IMR-90 (cell line): Measurements from ENCODE around the gene ZCCHC24. TPM values are rescaled to one million over a fixed set of nuclear protein-coding genes. Genes with fewer than 3 reads are reported as not detected.

Experiments
- ATAC-seq: fragments of 200-7000 bp; cut with Tn5 transposase; 2 replicates; pipeline ENCODE4 v1.9.1; 2020; ENCODE audit warnings: low read depth, mild to moderate bottlenecking, moderate library complexity
- BruUV-seq: library from RNA; stranded (reverse); fragments of 400-500 nt; replicated peaks from 2 replicates; lab custom pipeline; 2021; lab: Mats Ljungman, UMichigan
- CTCF ChIA-PET: fragments of 300-600 bp; formaldehyde crosslinking; extraction: SDS; loops from one replicate; lab custom pipeline; 2021; ENCODE audit warnings: antibody characterized with exemption; lab: Yijun Ruan, JAX
- POLR2A ChIA-PET: fragments of 300-600 bp; sonication (Branson Sonifier 250); formaldehyde crosslinking; loops from one replicate; lab custom pipeline; 2022; ENCODE audit warnings: antibody characterized with exemption; ENCODE audit not compliant: unreplicated experiment; lab: Charles Lee
- DNase-seq: peaks from one replicate; pipeline ENCODE4 v3.0.0; 2013
- H2AFZ ChIP-seq: replicated peaks from 2 replicates; pipeline ENCODE3; 2013; ENCODE audit warnings: low read length, mild to moderate bottlenecking; ENCODE audit not compliant: poor library complexity
- H2AK5ac ChIP-seq: 2 replicates; pipeline ENCODE4 v1.6.1; 2013; ENCODE audit warnings: low read depth, low read length, inconsistent platforms
- H2AK9ac ChIP-seq: replicated peaks from 2 replicates; pipeline ENCODE3; 2013; ENCODE audit warnings: mild to moderate bottlenecking, low read depth, low read length, moderate library complexity; ENCODE audit not compliant: poor library complexity
- H2BK120ac ChIP-seq: 2 replicates; pipeline ENCODE4 v1.6.1; 2013; ENCODE audit warnings: low read depth, low read length, inconsistent platforms
- H2BK15ac ChIP-seq: 3 replicates; pipeline ENCODE4 v1.6.1; 2013; ENCODE audit warnings: low read depth, low read length, inconsistent platforms
- H2BK20ac ChIP-seq: 2 replicates; pipeline ENCODE4 v1.6.1; 2013; ENCODE audit warnings: low read depth, mild to moderate bottlenecking, inconsistent platforms, low read length, moderate library complexity
- H2BK5ac ChIP-seq: 2 replicates; pipeline ENCODE4 v1.6.1; 2013; ENCODE audit warnings: mild to moderate bottlenecking, low read depth, low read length, inconsistent platforms; ENCODE audit not compliant: poor library complexity, severe bottlenecking
- H3K14ac ChIP-seq: replicated peaks from 2 replicates; pipeline ENCODE4 v1.6.1; 2013; ENCODE audit warnings: low read depth, low read length, inconsistent platforms
- H3K18ac ChIP-seq: 2 replicates; pipeline ENCODE4 v1.6.1; 2013; ENCODE audit warnings: low read depth, low read length, control low read depth
- H3K23ac ChIP-seq: 2 replicates; pipeline ENCODE4 v1.6.1; 2013; ENCODE audit warnings: low read depth, low read length, inconsistent platforms
- H3K27ac ChIP-seq: 2 replicates; pipeline ENCODE4 v1.5.1; 2013; ENCODE audit warnings: mild to moderate bottlenecking, control low read depth, low read length; ENCODE audit not compliant: insufficient read depth
- H3K27me3 ChIP-seq: 2 replicates; pipeline ENCODE4 v1.6.1; 2013; ENCODE audit warnings: low read length; ENCODE audit not compliant: control insufficient read depth, insufficient read depth
- H3K36me3 ChIP-seq: 2 replicates; pipeline ENCODE4 v1.6.1; 2013; ENCODE audit warnings: low read length, mixed read lengths; ENCODE audit not compliant: control insufficient read depth, insufficient read depth
- H3K4ac ChIP-seq: 2 replicates; pipeline ENCODE4 v1.6.1; 2013; ENCODE audit warnings: low read depth, low read length, inconsistent platforms
- H3K4me1 ChIP-seq: 2 replicates; pipeline ENCODE4 v1.6.1; 2013; ENCODE audit warnings: low read length, mixed read lengths; ENCODE audit not compliant: control insufficient read depth, insufficient read depth
- H3K4me2 ChIP-seq: 2 replicates; pipeline ENCODE4 v1.6.1; 2013; ENCODE audit warnings: low read depth, mild to moderate bottlenecking, control low read depth, low read length, moderate library complexity
- H3K4me3 ChIP-seq: 2 replicates; pipeline ENCODE4 v1.5.1; 2013; ENCODE audit warnings: low read depth, mild to moderate bottlenecking, control low read depth, low read length, moderate library complexity; ENCODE audit not compliant: insufficient read depth
- H3K56ac ChIP-seq: 2 replicates; pipeline ENCODE4 v1.6.1; 2013; ENCODE audit warnings: low read length, inconsistent platforms; ENCODE audit not compliant: insufficient read depth; ENCODE audit errors: extremely low read depth
- H3K79me1 ChIP-seq, 2 experiments: 2 replicates each; pipeline ENCODE4 v1.6.1; 2013; ENCODE audit warnings: low read length in 2 of 2, inconsistent platforms in 1 of 2, low read depth in 1 of 2
- H3K9ac ChIP-seq: 2 replicates; pipeline ENCODE4 v1.6.1; 2013; ENCODE audit warnings: low read depth, low read length, control low read depth
- H3K9me1 ChIP-seq: 2 replicates; pipeline ENCODE4 v1.6.1; 2013; ENCODE audit warnings: low read length, inconsistent platforms; ENCODE audit not compliant: insufficient read depth
- H3K9me3 ChIP-seq: 2 replicates; pipeline ENCODE4 v1.6.1; 2013; ENCODE audit warnings: low read length; ENCODE audit not compliant: control insufficient read depth, insufficient read depth
- H4K20me1 ChIP-seq: 2 replicates; pipeline ENCODE4 v1.6.1; 2013; ENCODE audit warnings: low read length, inconsistent platforms; ENCODE audit not compliant: insufficient read depth
- H4K5ac ChIP-seq: 2 replicates; pipeline ENCODE4 v1.6.1; 2013; ENCODE audit warnings: mild to moderate bottlenecking, low read depth, low read length, control low read depth
- H4K8ac ChIP-seq, 2 experiments: 2 replicates each; pipeline ENCODE4 v1.6.1; 2013; ENCODE audit warnings: low read depth in 2 of 2, low read length in 2 of 2, control low read depth in 1 of 2, inconsistent platforms in 1 of 2
- H4K91ac ChIP-seq: 2 replicates; pipeline ENCODE4 v1.6.1; 2013; ENCODE audit warnings: low read depth, low read length, inconsistent platforms; ENCODE audit not compliant: insufficient read depth
- BHLHE40 ChIP-seq: fragments of 150-350 bp; IDR thresholded peaks from 2 replicates; pipeline ENCODE4 v1.6.1; 2016; ENCODE audit warnings: mild to moderate bottlenecking, low read depth, low read length
- CEBPB ChIP-seq: IDR thresholded peaks from 2 replicates; pipeline ENCODE4 v1.6.1; 2012; ENCODE audit warnings: low read depth, low read length, improper control_type of control experiment
- CHD1 ChIP-seq: IDR thresholded peaks from 2 replicates; pipeline ENCODE4 v1.6.1; 2012; ENCODE audit warnings: low read depth, low read length, improper control_type of control experiment
- FOS ChIP-seq: fragments of 150-350 bp; IDR thresholded peaks from 2 replicates; pipeline ENCODE4 v1.6.1; 2016; ENCODE audit warnings: low read depth, low read length
- MAFK ChIP-seq: IDR thresholded peaks from 2 replicates; pipeline ENCODE4 v1.6.1; 2012; ENCODE audit warnings: low read depth, low read length, improper control_type of control experiment
- MAZ ChIP-seq: IDR thresholded peaks from 2 replicates; pipeline ENCODE4 v1.6.1; 2012; ENCODE audit warnings: low read depth, mild to moderate bottlenecking, low read length, improper control_type of control experiment, moderate library complexity, borderline replicate concordance
- MXI1 ChIP-seq: IDR thresholded peaks from 2 replicates; pipeline ENCODE4 v1.6.1; 2012; ENCODE audit warnings: low read depth, mild to moderate bottlenecking, low read length, moderate library complexity, borderline replicate concordance
- NFE2L2 ChIP-seq: fragments of 150-350 bp; IDR thresholded peaks from 2 replicates; pipeline ENCODE4 v1.6.1; 2016; ENCODE audit warnings: low read depth, mild to moderate bottlenecking, low read length
- POLR2A ChIP-seq: IDR thresholded peaks from 2 replicates; pipeline ENCODE4 v1.6.1; 2012; ENCODE audit warnings: mild to moderate bottlenecking, low read depth, low read length
- RAD21 ChIP-seq: IDR thresholded peaks from 2 replicates; pipeline ENCODE4 v1.6.1; 2012; ENCODE audit warnings: low read length, improper control_type of control experiment
- RCOR1 ChIP-seq: IDR thresholded peaks from 2 replicates; pipeline ENCODE4 v1.6.1; 2012; ENCODE audit warnings: mild to moderate bottlenecking, low read length, improper control_type of control experiment; ENCODE audit not compliant: insufficient replicate concordance
- RFX5 ChIP-seq: IDR thresholded peaks from 2 replicates; pipeline ENCODE4 v1.8.0; 2012; ENCODE audit warnings: low read depth, mild to moderate bottlenecking, low read length, moderate library complexity
- SMC3 ChIP-seq: fragments of 150-350 bp; IDR thresholded peaks from 2 replicates; pipeline ENCODE4 v1.6.1; 2016; ENCODE audit warnings: low read depth, mild to moderate bottlenecking, antibody characterized with exemption, low read length, moderate library complexity
- WGBS, 2 experiments: methylation state at CpG; one replicate each; pipeline versions ENCODE4 v1.1.5 to v1.1.7; 2013; ENCODE audit warnings: missing lambda C conversion rate in 2 of 2; ENCODE audit not compliant: insufficient read length in 1 of 2; ENCODE audit errors: extremely low coverage in 2 of 2; 5-methylcytosine and 5-hydroxymethylcytosine counted together
- dilution Hi-C: fragments of 300-500 bp; cut with HindIII; formaldehyde crosslinking; loops from one replicate; pipeline ENCODE4 v1.14.3; 2018; ENCODE audit warnings: low sequenced_read_pairs; ENCODE audit not compliant: unreplicated experiment
- in situ Hi-C: fragments of 300-500 bp; cut with MboI; formaldehyde crosslinking; loops from 3 replicates; pipeline ENCODE4 v1.14.3; 2019; ENCODE audit warnings: low sequenced_read_pairs, inconsistent platforms, mixed read lengths
- intact Hi-C: fragments of 100-400 bp; cut with micrococcal nuclease; formaldehyde crosslinking; loops from 2 replicates; pipeline ENCODE4 v1.10.0; 2022
- polyA plus RNA-seq, 3 experiments: library from polyadenylated mRNA; depleted of rRNA; stranded (reverse); fragments of >200 nt; gene quantifications; 2 replicates each; pipeline ENCODE4 v1.2.3, GENCODE V29; 2012; ENCODE audit warnings: low replicate concordance in 1 of 3
- total RNA-seq: library from RNA; depleted of rRNA; stranded (reverse); fragments of >200 nt; gene quantifications from 2 replicates; pipeline ENCODE4 v1.2.3, GENCODE V29; 2012
- TF ChIP-seq, protein P1 (sequence below): conservative IDR thresholded peaks from 2 replicates; pipeline ENCODE4 v1.5.1; 2012; ENCODE audit warnings: mild to moderate bottlenecking, low read depth, low read length, improper control_type of control experiment
- TF ChIP-seq, protein P2 (sequence below): fragments of 150-350 bp; IDR thresholded peaks from 2 replicates; pipeline ENCODE4 v1.6.1; 2017; ENCODE audit warnings: mild to moderate bottlenecking, antibody characterized with exemption, low read length, low read depth
- TF ChIP-seq, protein P3 (sequence below): fragments of 150-350 bp; IDR thresholded peaks from 2 replicates; pipeline ENCODE4 v1.6.1; 2016; ENCODE audit warnings: low read depth, mild to moderate bottlenecking, low read length, moderate library complexity, borderline replicate concordance

The ZCCHC24 gene
- total and polyA plus RNA-seq, 2 of the 4 experiments (the other 2 are of a cell fraction), result 15.1 to 25.9 TPM

DNA sequence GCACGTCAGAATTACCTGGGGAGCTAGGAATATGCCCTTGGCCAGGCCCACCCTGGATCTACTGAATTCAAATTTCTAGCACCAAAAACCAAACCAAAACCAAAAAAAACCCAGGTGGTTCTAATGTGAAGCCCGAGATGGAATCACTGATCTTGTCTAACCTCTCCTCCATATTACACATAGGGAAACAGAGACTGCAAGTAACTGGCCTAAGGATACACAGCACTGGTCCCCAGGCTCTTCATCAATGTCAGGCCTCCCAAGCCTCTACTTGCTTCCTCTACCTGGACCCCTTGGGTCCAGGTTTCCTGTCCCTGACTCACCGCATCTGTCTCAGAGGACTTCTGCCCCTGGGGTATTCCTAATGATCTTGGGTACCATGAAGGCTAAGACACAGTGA is 30.7 kb downstream of the ZCCHC24 start:
- Histone ChIP-seq H3K27me3 (no peaks in the 10 kb centered on the region), H2AFZ (no peak overlapping the region), H3K4me1 (peaks cover 28% of the 10 kb centered on the region), H2BK15ac (no peak overlapping the region), H3K9me1 (peaks cover 31% of the 10 kb centered on the region), H2BK120ac (no peak overlapping the region), H2AK5ac (0 out of 2 replicates have a peak overlapping the region, but pooled peaks have one; percentile 48), H3K14ac (no peak overlapping the region), H3K4me3 (no peak overlapping the region), H3K4me2 (no peak overlapping the region), H4K91ac (no peak overlapping the region), H3K36me3 (peaks cover 70% of the 10 kb centered on the region), H3K27ac (no peak overlapping the region), H2BK5ac (no peak overlapping the region), H4K5ac (no peak overlapping the region), H2AK9ac (no peak overlapping the region), H3K9me3 (no peaks in the 10 kb centered on the region), H3K4ac (no peak overlapping the region), H2BK20ac (no peak overlapping the region), H4K20me1 (peaks cover 35% of the 10 kb centered on the region), H3K79me1 (peaks cover 59 to 74% of the 10 kb centered on the region in 2 experiments), H3K18ac (no peak overlapping the region), H3K9ac (no peak overlapping the region), H3K56ac (no peak overlapping the region), H4K8ac (no peak overlapping the region), H3K23ac (no peak overlapping the region)
- in situ Hi-C loops (no loop called here), intact Hi-C loops (no loop called here), dilution Hi-C loops (no loop called here)
- TF ChIP-seq RAD21 (no peak), RFX5 (no peak), RCOR1 (no peak), SMC3 (no peak), POLR2A (no peak), MXI1 (no peak), BHLHE40 (no peak), MAZ (no peak), MAFK (no peak), CEBPB (no peak), NFE2L2 (no peak), FOS (no peak), CHD1 (no peak)
- TF ChIP-seq, protein P1, sequence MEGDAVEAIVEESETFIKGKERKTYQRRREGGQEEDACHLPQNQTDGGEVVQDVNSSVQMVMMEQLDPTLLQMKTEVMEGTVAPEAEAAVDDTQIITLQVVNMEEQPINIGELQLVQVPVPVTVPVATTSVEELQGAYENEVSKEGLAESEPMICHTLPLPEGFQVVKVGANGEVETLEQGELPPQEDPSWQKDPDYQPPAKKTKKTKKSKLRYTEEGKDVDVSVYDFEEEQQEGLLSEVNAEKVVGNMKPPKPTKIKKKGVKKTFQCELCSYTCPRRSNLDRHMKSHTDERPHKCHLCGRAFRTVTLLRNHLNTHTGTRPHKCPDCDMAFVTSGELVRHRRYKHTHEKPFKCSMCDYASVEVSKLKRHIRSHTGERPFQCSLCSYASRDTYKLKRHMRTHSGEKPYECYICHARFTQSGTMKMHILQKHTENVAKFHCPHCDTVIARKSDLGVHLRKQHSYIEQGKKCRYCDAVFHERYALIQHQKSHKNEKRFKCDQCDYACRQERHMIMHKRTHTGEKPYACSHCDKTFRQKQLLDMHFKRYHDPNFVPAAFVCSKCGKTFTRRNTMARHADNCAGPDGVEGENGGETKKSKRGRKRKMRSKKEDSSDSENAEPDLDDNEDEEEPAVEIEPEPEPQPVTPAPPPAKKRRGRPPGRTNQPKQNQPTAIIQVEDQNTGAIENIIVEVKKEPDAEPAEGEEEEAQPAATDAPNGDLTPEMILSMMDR, result no peak
- TF ChIP-seq, protein P2, sequence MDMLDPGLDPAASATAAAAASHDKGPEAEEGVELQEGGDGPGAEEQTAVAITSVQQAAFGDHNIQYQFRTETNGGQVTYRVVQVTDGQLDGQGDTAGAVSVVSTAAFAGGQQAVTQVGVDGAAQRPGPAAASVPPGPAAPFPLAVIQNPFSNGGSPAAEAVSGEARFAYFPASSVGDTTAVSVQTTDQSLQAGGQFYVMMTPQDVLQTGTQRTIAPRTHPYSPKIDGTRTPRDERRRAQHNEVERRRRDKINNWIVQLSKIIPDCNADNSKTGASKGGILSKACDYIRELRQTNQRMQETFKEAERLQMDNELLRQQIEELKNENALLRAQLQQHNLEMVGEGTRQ, result no peak
- TF ChIP-seq, protein P3, sequence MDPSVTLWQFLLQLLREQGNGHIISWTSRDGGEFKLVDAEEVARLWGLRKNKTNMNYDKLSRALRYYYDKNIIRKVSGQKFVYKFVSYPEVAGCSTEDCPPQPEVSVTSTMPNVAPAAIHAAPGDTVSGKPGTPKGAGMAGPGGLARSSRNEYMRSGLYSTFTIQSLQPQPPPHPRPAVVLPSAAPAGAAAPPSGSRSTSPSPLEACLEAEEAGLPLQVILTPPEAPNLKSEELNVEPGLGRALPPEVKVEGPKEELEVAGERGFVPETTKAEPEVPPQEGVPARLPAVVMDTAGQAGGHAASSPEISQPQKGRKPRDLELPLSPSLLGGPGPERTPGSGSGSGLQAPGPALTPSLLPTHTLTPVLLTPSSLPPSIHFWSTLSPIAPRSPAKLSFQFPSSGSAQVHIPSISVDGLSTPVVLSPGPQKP, result no peak
- ChIA-PET CTCF (no interaction called here), POLR2A (no interaction called here)
- 100% methylated on average over 1 of the region's 3 CpGs; no CpG with 5 or more reads in 1 of the 2 experiments for WGBS, 2 experiments
- ATAC-seq (no peak), DNase-seq (no peak)
- no TSS peak for BruUV-seq
